SK-N-DZ (cell line): ENCODE data around the gene PAPPA.

Experiments used
- DNase-seq: peaks from one replicate; pipeline ENCODE4 v3.0.0-alpha.2; 2015; ENCODE audit warnings: low spot score

The PAPPA gene

DNA sequence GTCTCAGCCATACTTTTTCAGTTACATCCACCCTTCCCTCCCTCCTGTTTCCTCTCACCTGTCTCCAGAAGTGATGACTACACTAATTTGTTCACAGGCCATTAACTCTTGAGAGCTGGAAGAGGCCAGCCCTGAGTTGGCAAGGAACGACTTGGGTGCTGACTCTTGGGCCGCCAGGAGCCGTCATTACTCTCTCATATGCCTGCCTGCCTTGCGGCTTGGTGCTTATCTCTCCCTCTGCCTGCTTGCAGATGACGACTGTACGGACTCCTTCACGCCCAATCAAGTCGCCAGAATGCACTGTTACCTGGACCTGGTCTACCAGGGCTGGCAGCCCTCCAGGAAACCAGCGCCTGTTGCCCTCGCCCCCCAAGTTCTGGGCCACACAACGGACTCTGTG, 66.1 kb downstream of the PAPPA start:
- DNase-seq: peak; percentile 8

DNA sequence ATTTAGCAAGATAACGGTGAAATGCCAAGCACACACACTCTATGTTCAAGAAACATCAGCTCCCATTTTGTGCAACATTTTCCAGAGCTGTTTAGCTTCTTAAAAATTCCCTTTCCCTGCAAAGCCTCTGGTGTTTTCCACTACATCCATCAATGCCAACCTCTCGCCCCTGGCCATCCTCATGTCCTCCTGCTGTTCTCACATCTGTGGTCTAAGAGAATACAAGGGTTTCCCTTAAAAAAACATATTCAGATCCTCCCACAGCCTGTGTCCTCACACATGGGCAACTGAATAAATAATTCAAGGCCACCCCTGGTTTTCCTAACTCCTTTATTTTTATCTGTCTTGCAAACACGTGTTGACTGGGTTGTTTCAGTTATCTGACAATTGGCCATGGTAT, 70.3 kb downstream of the PAPPA start:
- no peak for DNase-seq

DNA sequence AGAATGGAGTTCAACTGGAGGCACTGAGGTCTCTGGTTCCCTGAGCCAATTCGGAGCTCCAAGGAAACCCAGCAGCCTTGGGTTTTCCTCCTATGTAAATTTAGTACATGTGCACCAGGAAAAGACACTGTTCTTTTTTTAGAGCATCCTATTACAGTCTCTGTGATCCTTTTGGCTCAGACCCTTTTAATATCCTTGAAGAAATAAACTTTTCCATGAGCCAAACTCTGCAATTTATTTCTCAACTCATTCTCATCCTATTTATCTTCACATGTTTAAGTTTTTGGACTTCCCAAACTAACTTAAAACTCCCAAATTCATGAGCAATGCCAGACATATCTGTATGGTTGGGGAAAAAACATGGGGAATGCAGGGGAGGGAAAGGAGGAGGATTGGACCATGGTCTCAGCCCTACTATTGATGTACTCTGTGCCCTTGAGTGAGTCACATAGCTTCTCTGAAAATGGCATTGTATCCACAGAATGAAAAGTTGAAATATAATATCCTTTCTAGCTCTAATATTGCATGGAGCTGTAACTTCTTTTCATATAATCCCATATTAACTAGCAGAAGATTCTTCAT, 76.6 kb downstream of the PAPPA start:
- DNase-seq: no peak

DNA sequence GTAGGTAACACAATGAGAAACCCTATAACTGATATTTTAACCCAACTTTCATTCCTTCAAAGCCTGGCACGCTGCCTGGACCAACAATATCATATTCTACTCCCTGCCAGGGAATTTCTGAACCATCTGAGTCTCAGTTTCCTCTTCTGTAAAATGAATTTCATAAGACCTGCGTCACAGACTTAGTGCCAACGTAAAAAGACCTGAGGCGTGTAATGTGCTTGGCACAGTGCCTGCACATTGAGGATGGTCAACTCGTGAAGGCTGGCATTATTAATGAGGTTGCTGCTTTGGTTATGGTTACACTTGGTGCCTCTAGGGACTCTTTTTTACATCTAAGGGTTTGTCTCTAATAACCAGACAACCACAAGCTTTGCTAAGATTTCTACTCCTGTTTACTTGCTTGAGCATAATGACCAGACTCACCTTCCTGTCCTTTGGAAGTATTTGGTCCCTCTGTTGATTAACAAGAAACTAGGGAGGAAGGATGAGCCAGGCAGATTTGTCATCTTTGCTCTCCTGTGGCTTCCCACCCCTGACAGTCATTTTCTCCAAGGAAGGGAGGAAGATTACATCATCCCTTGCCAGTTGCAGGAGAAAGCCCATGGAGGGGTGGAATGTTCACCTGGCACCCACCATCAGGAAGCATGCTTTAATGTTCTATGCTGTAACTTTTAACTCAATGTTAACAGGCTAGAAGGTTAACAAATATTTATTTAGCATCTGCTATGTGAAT, 79.0 kb downstream of the PAPPA start:
- DNase-seq: no peak

DNA sequence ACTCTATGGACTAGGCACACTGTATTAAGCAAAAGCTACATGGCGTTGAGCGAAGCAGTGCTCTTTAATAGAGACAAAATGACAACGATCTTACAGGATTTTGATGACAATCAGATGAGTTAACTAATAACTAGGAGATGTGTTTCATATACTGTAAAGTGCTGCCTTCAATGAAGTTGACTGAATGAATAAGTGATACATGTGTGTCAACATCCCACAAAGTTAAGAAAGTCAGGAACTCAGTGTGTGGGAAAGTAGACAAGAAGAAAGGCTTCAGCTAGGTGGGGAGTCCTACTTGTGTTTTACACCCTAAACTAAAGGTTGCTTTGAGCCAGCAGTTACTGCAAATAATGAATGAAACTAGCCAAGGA, 79.6 kb downstream of the PAPPA start:
- no peak for DNase-seq

DNA sequence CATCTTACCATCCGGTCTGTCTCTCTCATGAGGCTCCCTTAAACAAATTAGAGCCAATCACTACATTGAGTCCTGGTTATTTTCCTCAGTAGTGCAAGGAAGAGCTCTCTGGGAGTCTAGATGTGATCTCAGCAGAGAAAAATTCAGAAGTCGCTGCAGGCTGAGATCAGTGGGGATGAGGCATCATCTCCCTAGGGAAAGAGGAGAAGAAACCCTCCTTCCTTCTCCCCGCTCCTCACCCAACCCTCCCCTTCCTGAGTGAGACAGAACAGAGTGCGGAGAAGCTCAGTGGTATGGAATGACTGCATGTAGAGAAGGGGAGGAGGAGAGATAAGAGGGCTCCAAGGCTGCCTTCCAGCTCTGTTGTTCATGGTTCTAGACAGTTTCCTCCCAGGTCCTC, 80.5 kb downstream of the PAPPA start:
- no peak for DNase-seq

DNA sequence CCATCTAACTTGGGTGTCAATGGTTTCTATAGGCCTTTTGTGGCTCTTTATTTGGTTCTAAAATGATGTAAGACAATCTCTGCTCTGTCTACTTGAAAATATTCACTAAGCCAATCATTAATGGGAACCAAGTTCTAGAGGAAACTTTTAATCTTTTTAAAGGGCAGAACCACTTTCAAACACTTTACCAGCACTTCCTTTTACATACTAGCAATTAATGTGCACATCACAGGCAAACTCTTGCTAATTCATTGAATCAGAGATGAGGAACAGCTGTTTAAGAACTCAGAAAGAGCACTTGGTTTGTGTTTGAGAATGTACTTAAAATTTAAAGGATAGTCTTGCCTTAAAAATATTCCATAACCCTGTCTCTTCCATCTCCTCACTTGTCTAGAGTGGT, 83.4 kb downstream of the PAPPA start:
- DNase-seq: no peak

DNA sequence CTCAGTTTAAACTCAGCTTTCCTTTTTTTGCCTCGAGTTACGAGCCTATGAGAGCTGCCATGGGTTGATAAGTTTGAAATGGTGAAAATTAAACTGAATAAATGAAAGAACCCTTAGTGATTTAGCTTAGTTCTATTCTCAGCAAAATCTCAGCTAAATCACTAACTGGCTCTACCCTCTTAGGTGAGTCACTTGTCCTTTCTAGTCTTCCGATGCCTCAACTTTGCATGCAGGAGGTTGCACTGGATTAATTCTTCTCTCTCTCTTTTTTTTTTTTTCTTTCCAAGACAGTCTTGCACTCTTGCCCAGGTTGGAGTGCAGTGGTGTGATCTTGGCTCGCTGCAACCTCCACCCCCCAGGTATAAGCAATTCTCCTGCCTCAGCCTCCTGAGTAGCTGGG, 83.9 kb downstream of the PAPPA start:
- no peak for DNase-seq

DNA sequence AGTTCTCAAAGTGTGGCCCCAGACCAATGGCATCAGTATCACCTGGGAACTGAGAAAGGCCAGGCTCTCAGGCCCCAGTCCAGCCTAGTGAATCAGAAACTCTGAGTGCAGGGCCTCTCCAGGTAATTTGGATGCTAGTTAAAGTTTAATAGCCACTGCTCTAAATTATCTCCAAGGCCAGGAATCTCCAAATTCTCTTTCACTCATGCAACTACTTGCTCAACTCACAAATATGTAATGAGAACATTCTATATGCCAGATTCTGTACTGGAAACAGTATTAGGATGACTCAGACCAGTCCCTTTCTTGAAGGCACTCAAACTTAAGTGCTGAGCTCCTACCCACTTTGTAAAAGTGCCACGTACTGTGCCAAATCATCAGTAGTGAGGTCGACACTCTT, 84.6 kb downstream of the PAPPA start:
- no peak for DNase-seq

DNA sequence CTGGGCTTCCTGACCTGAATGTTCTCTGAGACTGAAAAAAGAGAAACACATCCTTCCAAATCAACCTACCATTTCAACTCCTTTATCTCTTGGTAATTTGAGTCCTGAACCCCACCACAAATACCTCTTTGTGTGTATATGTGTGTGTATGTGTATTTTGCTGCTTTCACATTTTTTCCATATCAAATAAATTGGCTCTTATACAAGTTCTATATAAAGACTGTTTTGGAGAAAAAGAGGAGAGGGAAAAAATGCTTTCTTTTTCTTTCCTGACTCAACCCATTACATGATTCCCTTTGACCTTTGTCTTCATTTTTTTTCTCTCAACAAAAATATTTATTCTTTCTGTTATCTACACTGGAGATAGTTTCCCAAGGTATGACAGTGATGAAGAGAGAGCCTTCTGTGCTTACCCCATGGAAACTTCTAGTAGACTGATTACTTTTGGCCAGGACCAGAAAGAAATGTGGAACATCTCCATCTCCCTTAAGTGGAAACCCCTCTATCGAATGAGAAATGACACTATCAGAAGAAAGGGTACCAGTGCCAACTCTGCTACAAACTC, 85.3 kb downstream of the PAPPA start:
- no peak for DNase-seq

DNA sequence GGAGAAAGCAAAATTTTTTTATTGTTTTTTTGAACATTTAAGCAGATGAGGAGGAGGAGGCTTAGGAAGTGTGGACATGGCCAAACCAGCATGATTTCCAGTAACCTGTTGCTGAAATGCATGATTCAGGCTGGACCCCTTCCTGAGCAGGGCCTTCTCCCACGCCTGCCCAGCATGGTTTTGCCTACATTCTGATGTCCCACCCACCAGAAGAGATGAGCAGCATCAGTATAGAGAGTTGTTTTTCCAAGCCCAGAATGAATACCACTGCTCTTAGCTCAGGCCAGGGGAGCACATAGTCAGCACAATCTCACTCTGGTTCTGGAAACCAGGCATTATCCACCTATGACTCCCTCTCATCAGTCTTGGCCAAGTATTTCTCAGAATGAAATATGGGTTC, 90.1 kb downstream of the PAPPA start:
- DNase-seq: no peak

DNA sequence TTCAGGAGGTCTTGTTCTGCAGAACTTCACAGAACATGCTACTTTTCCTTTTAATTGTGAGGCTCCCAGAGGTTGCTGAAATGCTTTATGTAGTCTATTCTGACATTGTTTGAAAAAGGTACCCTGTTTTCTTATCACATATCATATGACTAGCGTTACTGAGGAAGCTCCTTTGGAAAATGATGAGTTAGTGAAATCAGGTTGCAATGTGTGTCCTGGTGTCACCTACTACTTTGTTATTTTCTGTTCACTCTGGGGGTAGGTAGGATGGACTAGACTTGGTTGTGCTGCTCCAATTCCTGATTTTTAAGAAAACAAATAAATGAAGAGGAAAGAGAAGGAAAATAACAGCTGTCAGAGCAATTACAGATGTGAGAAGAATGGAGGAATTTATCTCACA, 93.7 kb downstream of the PAPPA start:
- no peak for DNase-seq

DNA sequence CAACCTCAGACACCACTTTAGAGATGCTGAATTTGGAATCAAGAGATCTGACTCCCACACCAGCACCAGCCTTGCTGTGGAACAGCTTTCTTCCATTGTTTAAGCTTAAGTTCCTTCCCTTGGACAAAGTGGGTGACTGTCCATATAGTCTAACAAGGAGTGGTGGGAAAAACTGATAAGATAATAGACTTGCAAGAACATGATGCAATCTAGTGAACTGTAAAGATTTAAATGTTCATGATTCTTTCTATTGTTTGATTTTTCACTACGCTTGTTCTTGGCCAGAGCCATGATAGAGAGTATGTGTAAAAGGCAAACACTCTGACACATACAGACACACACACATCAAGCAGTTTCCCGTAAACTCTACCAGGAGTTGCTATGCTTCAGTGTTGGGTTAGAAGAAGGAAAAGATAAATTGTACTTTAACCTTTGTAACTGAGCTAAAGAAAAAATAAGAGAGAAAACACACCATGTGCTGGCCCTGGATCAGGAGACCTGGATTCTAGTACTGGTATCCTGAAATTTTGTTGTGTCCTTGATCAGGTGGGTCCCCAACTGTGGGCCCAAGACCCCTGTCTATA, 94.3 kb downstream of the PAPPA start:
- DNase-seq: no peak

DNA sequence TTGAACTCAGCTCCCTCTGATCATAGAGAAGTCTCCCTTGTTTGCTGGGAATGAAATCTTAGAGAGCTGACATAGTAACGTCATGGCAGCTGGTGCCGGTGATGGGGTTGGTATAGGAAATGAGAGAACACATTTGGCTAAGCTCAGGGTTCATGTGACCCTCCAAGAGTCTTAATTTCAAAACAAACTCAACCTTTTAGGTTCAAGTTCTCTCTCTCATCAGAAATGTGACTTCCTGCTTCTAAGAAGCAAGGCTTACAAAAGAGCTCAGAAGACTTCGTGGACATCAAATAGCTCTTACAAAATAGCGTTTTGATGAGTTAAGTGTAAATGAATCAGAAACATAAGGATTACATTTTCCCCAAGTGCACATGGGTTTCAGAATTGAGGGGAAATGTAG, 97.3 kb downstream of the PAPPA start:
- no peak for DNase-seq

DNA sequence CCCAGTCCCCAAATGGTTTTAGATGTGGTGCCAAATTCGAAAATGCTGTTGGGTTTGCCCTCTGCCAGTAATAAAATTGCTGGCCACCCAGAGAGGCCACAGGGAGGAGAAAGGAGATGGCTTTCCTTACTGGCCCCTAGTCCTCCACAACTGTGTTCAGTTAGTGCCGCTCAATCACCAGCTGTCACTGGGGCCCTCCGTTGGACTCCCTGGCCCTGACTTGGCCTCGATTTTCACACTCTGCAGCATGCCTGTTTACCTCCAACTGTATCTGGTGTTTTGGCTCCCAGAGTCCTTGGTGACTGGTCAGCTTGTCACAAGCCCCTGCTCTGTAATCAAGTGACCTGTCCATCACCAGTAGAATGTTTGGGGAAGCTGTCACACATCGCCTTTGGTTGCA, 97.8 kb downstream of the PAPPA start:
- no peak for DNase-seq

DNA sequence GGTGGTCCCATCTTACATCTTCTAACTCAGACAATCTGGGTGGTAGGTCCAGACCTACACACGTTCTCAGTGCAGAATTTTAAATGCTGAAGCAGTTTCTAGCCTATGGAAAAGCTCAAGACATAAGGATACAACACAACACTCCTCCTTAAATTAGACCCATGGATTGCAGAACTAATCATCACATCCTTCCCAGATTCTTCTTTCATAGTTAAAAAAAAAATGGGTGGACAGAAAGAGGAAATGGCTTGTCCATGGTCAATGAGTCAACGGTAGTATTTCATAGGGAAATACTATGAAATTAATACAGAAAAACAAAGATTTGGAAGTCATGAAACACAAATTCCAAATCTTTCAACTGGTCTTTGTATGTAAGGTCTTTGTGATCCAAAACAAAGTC, 106.9 kb downstream of the PAPPA start:
- DNase-seq: no peak

DNA sequence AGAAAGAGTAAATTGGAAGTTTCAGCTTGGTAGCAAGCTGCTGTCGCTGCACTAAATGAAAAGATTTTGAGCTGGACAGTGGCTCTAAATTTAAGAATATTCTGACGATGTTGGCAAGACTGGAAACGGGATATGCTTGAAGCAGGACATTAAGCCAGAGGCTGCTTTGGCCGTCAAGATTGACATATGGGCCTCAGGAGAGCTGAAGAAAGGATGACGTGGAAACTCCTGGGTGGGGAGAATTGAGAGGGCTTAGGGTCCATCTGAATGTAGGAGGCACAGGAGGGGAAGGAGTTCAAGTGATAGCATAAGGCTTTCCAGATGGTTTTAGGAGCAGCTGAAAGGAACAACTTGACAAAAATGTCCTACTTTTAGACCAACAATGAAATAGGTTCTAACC, 108.9 kb downstream of the PAPPA start:
- DNase-seq: no peak

DNA sequence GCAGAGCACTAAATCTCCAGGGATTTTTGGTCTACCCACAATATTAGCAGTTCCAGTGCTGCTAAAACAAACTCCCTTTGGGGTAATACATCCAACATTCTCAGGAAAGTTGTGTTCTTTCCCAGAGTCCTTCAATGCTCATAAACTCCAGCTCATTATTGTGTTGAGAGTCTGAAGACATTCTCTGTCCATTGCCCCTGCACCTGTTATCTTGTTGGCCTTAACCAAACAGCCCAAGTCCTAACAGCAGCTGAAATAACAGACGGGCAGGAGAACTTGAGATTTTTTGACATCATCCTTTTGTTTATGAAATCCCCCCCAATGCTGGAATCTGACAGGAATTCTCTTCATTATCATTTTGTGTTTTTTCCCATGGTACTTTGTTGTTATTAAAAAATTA, 110.8 kb downstream of the PAPPA start:
- DNase-seq: no peak

DNA sequence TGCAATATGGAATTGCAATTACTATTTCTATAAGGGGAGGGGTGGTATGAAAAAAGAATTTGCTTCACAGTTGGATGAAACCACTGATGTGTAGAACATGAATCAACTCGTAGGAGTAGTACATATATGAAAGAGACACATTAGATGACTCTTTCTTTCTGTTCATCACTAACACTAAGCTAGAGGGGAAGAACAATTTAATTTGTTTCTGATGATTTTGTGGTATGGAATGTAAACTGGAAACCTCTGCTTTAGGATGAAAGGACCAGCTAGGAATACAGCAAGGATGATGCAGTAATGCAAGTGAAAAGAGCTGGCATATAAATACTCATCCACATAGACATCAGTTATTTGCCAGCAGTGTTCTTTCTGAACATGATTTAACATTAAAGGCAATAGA, 113.4 kb downstream of the PAPPA start:
- no peak for DNase-seq

DNA sequence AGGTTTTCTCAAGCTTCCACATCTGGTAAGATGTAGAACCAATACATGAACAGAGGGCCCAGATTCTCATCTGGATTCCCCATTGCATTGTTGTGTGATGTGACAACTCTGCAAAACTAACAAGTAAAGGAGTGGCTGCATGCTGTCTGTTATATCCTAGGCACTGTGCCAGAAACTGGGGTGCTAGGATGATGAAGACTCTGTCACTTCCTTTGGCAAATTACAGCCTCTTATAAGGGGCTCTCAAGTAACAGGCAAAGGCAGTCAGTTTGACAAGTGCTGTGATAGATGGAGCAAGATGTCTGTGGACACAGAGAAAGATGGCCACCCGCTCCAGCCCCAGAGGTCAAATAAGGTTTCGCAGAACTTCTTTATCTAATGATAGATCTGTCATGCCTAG, 115.7 kb downstream of the PAPPA start:
- DNase-seq: no peak

DNA sequence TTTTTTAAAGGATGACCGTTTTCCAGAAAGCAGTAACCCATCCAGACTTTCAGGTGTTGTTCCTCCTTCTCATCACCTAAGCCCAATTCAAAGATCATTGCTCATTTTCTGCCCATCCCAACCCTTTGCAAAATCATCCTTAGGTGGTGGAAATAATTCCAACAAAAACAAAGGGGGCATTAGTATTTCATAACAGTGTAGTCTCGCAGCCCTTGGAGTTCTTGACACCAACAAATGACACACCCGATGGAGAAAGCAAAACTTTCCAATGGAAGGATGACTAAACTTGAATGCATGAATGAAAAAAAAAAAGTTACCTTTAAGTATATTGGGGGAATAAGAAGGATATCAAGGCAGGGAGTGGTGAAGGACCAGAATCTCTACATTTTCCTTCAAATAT, 117.0 kb downstream of the PAPPA start:
- DNase-seq: no peak

DNA sequence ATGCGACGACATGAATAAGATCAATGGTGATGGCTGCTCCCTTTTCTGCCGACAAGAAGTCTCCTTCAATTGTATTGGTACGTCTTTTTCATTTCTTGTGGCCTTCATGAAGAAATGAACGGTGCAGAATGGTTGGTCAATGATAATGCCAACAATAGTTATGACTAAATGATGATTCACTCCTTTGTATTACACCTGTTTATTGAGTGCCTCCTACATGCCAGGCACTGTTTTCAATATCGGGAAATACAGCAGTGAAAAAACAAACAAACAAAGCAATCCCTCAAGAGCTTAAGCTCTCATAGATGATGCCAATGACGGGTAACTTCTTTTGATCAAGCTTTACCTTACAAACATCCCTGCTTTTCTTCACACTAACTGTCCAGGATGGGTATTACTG, 117.7 kb downstream of the PAPPA start:
- DNase-seq: no peak

DNA sequence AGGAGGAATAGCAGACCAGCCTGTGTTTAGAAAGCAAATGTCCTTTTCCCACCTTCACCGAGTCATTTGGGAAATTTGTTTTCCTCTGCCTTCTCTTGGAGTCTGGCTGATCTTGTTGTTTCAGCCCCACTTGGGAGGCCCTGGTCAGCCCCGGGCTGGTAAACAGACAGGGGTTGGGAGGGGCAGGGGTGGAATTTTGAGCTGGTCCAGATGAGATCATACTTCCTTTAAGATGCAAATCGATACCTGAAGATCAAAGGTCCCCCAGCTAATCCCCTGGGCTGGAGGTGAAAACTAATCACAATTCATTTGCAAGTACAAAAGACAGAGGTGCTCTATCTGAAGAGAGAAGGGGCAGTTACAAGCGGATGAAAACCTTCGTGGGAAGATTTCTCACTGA, 118.4 kb downstream of the PAPPA start:
- no peak for DNase-seq
